RKO (cell line): ENCODE data around the gene AMMECR1L.
"Not testable (repeated sequence)": the region's sequence is repeated elsewhere in the genome, so short reads cannot be mapped to it uniquely, and the experiment has no call there.

Experiments used
- DNase-seq: peaks from one replicate; pipeline ENCODE4 v3.0.0-alpha.2; 2016; ENCODE audit warnings: low spot score

AMMECR1L gene

DNA sequence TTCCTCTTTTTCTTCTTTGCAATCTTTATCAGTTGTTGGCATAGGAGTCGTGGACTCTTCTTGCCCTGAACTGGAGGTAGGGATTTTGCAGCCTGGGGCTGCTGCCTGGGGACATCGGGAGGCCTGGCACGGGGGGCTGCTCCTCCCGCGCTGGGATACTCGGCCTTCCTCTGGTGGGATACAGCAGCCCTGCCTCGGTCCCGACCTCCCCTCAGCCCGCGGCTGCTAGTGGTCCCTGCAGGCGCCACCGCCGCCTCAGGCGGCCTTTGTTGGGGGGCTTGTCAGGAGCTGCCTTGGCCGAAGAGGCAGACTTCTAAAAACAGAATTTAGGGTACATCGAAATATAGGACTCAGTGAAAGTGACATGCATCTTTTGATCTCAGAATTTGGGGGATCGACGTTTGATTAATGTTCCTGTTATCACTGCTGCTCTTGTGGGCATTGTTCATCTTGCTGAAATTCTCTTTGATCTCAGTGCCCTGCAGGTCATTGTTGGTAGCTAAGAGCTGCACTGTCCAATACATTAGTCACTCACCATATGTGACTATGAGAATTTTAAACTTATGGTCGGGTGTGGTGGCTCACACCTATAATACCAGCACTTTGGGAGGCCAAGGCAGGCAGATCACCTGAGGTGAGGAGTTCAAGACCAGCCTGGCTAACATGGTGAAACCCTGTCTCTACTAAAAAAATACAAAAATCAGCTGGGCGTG is 44.1 kb downstream of the AMMECR1L start:
- no peak for DNase-seq

DNA sequence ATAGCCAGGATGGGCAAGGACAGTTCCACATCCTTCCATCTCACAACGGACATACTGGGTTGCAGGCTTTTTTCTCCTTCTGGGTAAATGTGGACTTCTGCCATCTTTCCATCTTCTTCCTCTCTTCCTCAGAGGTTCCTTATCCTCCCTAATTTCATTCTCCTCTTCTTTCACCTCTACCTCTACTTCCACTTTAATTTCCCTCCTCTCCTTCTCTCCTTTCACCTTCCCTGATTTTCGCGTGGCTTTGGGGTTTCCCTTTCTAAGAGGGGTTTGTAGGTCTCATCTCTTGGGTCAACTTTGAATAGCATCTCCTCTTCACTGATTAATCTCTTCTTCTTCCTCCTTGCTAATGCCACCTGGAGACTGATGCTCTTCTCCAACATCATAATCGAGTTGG is 44.9 kb downstream of the AMMECR1L start:
- no peak for DNase-seq

DNA sequence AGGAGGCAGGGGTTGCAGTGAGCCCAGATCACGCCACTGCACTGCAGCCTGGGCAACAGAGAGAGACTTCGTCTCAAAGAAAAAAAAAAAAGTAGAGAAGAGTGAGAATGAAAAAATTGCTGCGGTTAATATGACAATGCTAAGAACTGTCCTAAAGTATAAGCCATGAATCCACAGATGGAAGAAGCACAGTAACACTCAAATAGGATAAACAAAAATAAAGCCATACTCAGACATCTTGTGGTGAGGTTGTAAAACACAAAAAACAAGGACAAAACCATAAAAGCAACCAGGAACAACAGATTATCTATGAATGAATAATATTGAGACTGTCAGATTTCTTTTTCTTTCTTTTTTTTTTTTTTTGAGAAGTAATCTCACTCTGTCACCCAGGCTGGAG is 50.8 kb downstream of the AMMECR1L start:
- no peak for DNase-seq

DNA sequence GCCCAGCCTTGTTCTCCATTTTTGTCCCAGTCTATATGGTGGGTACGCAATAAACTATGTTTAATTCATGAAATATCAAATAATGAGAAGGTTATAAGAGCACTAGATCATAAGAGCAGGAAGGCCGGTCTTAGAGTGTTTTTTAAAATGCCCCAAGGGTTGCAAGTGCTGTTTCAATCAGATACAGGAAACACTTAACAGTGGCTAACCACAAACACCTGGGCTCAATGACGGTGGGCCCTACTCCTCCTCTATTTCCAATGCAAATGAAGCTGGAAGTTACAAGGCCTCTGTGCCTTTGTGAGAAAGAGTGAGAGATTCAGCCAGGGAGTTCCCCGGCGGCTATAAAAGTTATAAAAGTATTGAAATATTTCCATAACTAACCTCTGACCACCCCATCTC is 55.9 kb downstream of the AMMECR1L start:
- DNase-seq: no peak

DNA sequence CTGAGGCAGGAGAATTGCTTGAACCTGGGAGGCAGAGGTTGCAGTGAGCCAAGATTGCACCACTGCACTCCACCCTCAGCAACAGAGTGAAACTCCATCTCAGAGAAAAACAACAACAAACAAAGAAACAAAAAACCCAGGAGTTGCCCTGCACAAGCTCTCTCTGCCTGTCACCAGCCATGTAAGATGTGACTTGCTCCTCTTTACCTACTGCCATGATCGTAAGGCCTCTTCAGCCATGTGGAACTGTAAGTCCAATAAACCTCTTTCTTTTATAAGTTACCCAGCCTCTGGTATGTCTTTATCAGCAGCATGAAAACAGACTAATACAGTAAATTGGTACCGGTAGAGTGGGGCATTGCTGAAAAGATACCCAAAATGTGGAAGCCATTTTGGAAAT is 59.0 kb downstream of the AMMECR1L start:
- not testable (repeated sequence) for DNase-seq

DNA sequence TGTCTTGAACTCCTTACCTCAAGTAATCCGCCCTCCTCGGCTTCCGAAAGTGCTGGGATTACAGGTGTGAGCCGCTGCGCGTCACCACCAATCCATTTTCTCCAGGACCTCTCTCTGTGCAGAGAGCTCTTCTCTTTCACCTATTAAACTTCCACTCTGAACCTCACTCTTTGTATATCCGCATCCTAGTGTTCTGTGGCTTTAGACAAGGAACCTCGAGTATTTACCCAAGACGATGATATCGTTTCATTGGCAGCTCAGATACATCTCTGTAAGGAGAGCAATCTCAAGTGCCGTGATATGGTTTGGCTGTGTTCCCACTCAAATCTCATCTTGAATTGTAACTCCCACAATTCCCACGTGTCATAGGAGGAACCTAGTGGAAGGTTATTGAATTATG is 59.7 kb downstream of the AMMECR1L start:
- DNase-seq: no peak

DNA sequence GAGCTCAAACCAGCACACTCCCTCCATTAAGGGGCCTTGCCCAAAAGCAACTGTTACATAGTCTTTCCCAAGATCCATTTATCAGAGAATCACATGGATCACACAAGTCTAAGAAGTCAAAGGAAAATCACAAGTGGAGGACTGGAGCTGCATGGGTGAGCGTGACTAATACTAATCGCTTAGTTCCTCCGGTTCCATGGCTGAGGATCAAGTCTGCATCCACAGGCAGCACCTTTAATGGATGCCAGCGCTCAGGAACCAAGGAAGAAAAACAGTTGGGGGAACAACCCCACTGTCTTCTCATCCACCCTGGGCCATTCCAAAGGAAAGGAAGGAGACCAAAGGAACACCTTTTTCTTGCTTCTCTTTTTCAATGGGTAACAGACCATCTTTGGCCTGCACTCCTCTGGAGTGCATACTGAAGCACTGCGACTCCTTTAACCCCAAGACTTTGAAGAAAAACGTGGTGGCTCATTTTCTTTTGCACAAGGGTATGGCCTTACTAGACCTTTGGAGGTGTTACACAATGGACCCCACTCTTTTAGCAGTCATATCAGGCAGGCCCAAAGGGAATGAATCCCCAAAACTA is 65.6 kb downstream of the AMMECR1L start:
- no peak for DNase-seq

DNA sequence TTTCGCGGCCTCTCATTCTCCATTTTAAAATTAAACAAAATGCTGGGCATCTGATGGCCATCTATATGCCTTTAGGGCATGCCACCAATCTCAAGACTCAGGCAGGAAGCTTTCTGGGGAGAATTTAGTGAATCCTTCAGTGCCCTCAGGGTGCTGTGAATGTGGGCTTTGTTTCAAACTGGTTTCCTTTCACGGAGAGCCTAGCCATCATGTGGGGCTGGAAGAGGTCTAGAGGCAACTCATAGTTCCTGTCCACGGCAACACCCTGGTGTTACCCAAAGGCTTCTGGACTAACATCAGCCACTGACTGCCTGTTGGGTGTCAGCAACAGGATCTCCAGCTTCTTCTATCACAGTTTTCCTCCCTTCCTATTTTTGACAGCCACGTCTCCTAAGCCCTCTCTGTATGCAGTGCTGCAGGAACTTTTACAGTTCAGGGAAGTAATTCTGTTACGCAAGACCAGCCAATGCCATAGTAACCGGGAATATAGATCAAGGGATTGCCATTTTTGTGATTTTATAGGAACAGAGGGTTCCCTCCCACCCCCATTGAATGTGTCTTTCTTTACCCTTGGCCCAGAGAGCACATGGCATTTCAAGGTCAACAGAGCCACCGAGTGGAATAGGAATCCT is 66.8 kb downstream of the AMMECR1L start:
- DNase-seq: no peak

DNA sequence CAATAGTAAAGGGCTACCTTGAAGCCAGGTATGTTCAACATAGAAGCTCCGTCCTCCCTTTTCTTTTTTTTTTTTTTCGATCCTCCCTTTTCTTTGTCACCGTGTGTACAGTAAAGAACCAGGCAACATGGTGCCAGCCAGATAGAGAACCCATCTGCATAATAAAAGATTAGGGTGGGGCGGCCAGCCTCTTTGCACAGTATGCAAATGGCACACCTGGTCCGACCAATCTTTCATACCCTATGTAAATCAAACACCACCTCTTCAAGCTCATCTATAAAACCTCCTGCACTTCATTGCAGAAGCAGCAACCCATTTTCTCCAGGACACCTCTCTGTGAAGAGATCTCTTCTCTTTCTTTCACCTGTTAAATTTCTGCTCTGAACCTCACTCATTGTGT is 67.5 kb downstream of the AMMECR1L start:
- no peak for DNase-seq

DNA sequence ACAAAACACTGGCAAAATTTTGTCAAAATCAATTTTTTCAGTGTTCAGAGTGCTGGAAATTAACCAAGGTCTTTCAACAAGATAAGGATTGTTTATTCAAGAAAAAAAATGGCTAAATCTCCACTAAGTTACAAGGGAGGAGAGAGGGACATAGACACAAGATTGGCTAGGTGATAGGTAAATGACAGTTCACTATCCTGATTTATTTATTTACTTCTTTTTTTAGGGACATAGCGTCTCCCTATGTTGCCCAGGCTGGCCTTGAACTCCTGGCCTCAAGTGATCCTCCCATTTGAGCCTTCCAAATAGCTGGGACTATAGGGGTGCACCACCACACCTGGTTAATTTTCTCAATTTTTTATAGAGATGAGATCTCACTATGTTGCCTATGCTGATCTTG is 71.1 kb downstream of the AMMECR1L start:
- no peak for DNase-seq

DNA sequence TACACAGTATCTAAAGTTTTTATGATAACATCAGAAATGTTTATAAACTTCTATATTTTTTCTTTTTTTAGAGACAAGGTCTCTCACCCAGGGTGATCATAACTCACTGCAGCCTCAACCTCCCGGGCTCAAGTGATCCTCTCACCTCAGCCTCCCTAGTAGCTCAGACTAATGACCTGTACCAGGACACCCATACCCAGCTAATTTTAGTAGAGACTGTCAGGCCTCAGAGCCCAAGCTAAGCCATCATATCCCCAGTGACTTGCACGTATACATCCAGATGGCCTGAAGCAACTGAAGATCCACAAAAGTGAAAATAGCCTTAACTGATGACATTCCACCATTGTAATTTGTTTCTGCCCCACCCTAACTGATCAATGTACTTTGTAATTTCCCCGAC is 73.3 kb downstream of the AMMECR1L start:
- DNase-seq: not testable (repeated sequence)
